Kidney (tissue), 14 donors: ENCODE results near the gene ASTN2. TPM values are rescaled to one million over a fixed set of nuclear protein-coding genes. Genes with fewer than 3 reads are reported as not detected.

Experiments
- DNase-seq, 5 donors: peaks; one replicate each; pipeline ENCODE4 v3.0.0-alpha.2; 2013 to 2020
- FAIRE-seq: peaks from 2 replicates; lab custom pipeline; 2012; peaks lifted over from hg19 to GRCh38; lab: Jason Lieb, UNC
- H3K27ac ChIP-seq, 2 donors: one replicate each; pipeline ENCODE4 v1.7.0; 2013; ENCODE audit warnings: low read depth in 2 of 2, low read length in 2 of 2, inconsistent platforms in 1 of 2
- H3K27me3 ChIP-seq: one replicate; pipeline ENCODE4 v1.7.1; 2013; ENCODE audit warnings: low read length, inconsistent platforms; ENCODE audit not compliant: control insufficient read depth, insufficient read depth
- H3K36me3 ChIP-seq, 3 donors: one replicate each; pipeline versions ENCODE4 v1.7.0 to v1.7.1; 2013; ENCODE audit warnings: low read length in 3 of 3, control low read depth in 1 of 3, inconsistent platforms in 1 of 3; ENCODE audit not compliant: insufficient read depth in 3 of 3, control insufficient read depth in 2 of 3
- H3K4me1 ChIP-seq, 3 donors: one replicate each; pipeline versions ENCODE4 v1.7.0 to v1.7.1; 2013; ENCODE audit warnings: low read length in 3 of 3, inconsistent platforms in 1 of 3, low read depth in 1 of 3; ENCODE audit not compliant: control insufficient read depth in 2 of 3, insufficient read depth in 2 of 3
- H3K4me3 ChIP-seq, 3 donors: one replicate each; pipeline versions ENCODE4 v1.7.0 to v1.8.1; 2013; ENCODE audit warnings: low read length in 3 of 3, control low read depth in 1 of 3, inconsistent platforms in 1 of 3
- H3K9ac ChIP-seq, 3 donors: one replicate each; pipeline versions ENCODE4 v1.7.0 to v1.7.1; 2013; ENCODE audit warnings: low read length in 3 of 3, control low read depth in 1 of 3, inconsistent platforms in 1 of 3
- H3K9me3 ChIP-seq, 3 donors: one replicate each; pipeline versions ENCODE4 v1.7.0 to v1.7.1; 2013; ENCODE audit warnings: low read length in 3 of 3, control low read depth in 1 of 3, inconsistent platforms in 1 of 3; ENCODE audit not compliant: control insufficient read depth in 2 of 3, insufficient read depth in 1 of 3
- intact Hi-C: fragments of 100-400 bp; cut with DNase I; formaldehyde crosslinking; loops from one replicate; pipeline ENCODE4 v1.11.1; 2022
- polyA plus RNA-seq: library from polyadenylated mRNA; stranded (reverse); fragments of 350-450 nt; fragmentation: Illumina TruSeq; extraction: RNeasy Lipid Tissue Mini Kit (QIAGEN cat#74804); gene quantifications from one replicate; pipeline ENCODE4 v1.2.3, GENCODE V29; 2014; ENCODE audit warnings: low read depth, low replicate concordance; ENCODE audit not compliant: insufficient read depth
- total RNA-seq: library from RNA; stranded (reverse); fragmentation: NEBNext Ultra II Directional; extraction: Animal tissue kit (Norgen Biotek cat#: 25700); gene quantifications from one replicate; pipeline ENCODE4 v1.2.1, GENCODE V29; 2021
- TF ChIP-seq, protein P1 (sequence below): IDR thresholded peaks from 3 replicates; pipeline ENCODE4 v1.5.1; 2012; ENCODE audit warnings: mild to moderate bottlenecking, moderate library complexity, borderline replicate concordance; ENCODE audit not compliant: insufficient read depth; ENCODE audit errors: extremely low read depth
- donor health status: control.
- donor health status: control.
- donor health status: control.
- donor health status: control.
- donor health status: control.
- donor health status: DM: yes; HTN: yes; CAD: no.
- donor health status: Normal renal cell carcinoma (clear cell type).

Gene ASTN2
- total and polyA plus RNA-seq, 2 donors from 2014 or later: 7.6 to 11.5 TPM

DNA sequence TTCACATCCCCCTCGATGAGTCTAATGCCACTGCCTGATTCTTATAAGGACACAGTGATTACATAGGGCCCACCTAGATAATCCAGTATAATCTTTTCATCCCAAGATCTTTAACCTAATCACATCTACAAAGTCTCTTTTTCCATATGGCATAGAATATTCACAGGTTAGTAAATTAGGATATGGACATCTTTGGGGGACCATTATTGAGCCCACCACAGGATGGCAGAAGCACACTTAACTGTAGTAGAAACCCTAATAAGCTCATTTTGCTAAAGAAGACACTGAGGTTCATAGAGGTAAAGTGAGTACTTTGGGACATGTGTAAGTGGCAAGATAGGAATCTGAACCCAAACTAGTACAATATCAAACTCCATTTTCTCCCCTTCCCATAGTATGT is 38.9 kb downstream of the ASTN2 start:
- H3K27me3 ChIP-seq: no peaks in the 10 kb centered on the region
- H3K36me3 ChIP-seq: no peaks in the 10 kb centered on the region
- no peak for FAIRE-seq
- TF ChIP-seq, protein P1, sequence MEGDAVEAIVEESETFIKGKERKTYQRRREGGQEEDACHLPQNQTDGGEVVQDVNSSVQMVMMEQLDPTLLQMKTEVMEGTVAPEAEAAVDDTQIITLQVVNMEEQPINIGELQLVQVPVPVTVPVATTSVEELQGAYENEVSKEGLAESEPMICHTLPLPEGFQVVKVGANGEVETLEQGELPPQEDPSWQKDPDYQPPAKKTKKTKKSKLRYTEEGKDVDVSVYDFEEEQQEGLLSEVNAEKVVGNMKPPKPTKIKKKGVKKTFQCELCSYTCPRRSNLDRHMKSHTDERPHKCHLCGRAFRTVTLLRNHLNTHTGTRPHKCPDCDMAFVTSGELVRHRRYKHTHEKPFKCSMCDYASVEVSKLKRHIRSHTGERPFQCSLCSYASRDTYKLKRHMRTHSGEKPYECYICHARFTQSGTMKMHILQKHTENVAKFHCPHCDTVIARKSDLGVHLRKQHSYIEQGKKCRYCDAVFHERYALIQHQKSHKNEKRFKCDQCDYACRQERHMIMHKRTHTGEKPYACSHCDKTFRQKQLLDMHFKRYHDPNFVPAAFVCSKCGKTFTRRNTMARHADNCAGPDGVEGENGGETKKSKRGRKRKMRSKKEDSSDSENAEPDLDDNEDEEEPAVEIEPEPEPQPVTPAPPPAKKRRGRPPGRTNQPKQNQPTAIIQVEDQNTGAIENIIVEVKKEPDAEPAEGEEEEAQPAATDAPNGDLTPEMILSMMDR: no peak
- no peak overlapping the region for H3K9ac ChIP-seq
- intact Hi-C loops: no loop called here
- no peak overlapping the region for H3K4me3 ChIP-seq
- no peak overlapping the region for H3K27ac ChIP-seq
- no peak for DNase-seq
- no peaks in the 10 kb centered on the region for H3K9me3 ChIP-seq
- no peaks in the 10 kb centered on the region for H3K4me1 ChIP-seq

DNA sequence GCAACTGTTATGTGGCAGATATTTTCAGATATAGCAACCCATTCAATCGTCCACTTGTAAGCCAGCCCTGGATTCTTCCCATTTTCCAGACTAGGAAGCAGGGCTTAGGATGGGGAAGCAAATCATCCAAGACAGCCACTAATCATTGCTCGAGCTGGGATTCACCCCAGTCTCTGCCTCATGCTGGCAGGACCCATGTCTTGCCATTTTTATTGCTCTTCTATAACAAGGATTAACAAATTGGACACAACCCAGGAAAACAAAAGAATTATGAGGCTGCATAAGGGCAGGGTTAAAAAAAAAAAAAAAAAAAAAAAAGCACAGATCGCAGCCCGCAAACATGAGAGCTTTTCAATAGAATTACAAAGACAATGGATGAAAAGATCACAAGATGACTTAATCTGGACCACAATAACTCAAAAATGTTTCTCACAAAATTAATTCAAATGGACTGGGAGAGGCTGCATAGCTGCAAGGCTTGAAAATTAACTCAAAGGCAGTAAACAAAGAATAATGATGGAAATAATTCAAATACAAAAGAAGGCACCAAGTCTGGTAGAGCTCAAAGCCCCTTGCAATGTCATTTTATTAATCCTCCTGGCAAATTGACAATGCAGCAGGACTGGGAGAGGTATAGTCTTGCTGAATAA is 40.7 kb downstream of the ASTN2 start:
- Histone ChIP-seq H3K4me3 (no peak overlapping the region), H3K4me1 (no peaks in the 10 kb centered on the region), H3K9ac (no peak overlapping the region), H3K9me3 (no peaks in the 10 kb centered on the region), H3K36me3 (no peaks in the 10 kb centered on the region), H3K27me3 (no peaks in the 10 kb centered on the region), H3K27ac (no peak overlapping the region)
- DNase-seq: no peak
- TF ChIP-seq, protein P1: no peak
- intact Hi-C loops: no loop called here
- FAIRE-seq: no peak

DNA sequence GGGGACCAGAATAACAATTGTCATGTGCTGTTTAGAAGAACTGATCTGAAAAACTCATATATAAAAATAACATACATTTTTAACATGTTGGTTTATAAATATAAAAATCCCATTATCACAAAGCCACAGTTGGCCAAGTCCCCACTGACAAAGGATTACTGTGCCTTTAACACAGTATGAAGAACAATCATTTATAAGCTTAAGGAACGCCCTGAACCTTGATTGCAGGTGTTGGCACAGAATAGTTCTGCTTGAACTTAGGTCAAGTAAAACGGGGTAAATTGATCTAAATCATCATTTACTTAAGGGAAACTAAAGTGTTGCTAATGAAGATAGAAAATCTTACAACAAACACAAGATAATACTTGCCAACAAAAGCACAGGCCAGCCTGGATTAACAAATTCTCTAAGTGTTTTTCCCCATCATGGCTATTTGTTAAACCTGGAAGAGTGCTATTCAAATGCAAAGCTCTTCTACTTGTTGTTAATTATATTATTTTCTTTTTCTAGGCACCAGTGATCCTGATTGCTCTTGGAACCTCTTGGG is 46.1 kb downstream of the ASTN2 start:
- H3K4me3 ChIP-seq: no peak overlapping the region
- no peak overlapping the region for H3K27ac ChIP-seq
- DNase-seq (no peak), FAIRE-seq (no peak)
- intact Hi-C loops: no loop called here
- H3K9me3 ChIP-seq: no peaks in the 10 kb centered on the region
- no peaks in the 10 kb centered on the region for H3K4me1 ChIP-seq
- H3K36me3 ChIP-seq: no peaks in the 10 kb centered on the region
- H3K9ac ChIP-seq: no peak overlapping the region
- TF ChIP-seq, protein P1: no peak
- H3K27me3 ChIP-seq: no peaks in the 10 kb centered on the region
